WTC11 (cell line): Measurements from ENCODE around the gene BAIAP2L1. TPM values are rescaled to one million over a fixed set of nuclear protein-coding genes. Genes with fewer than 3 reads are reported as not detected.

Experiments used
- ATAC-seq: fragments of 200-7000 bp; cut with Tn5 transposase; 2 replicates; pipeline ENCODE4 v1.10.0; 2021; ENCODE audit warnings: mild to moderate bottlenecking, moderate library complexity
- CTCF ChIA-PET: fragments of 300-600 bp; sonication (Branson Sonifier 250); formaldehyde crosslinking; loops from one replicate; lab custom pipeline; 2021; ENCODE audit warnings: antibody characterized with exemption; lab: Charles Lee
- POLR2A ChIA-PET: fragments of 350-600 bp; sonication (Branson Sonifier 250); formaldehyde crosslinking; loops from one replicate; lab custom pipeline; 2021; ENCODE audit warnings: antibody characterized with exemption; lab: Charles Lee
- DNase-seq: peaks from one replicate; pipeline ENCODE4 v3.0.0; 2021; ENCODE audit warnings: low spot score
- H3K27ac Mint-ChIP-seq: 2 replicates; pipeline ENCODE4 v1.8.0; 2021; ENCODE audit warnings: mixed read lengths
- H3K27me3 Mint-ChIP-seq: 2 replicates; pipeline ENCODE4 v1.8.0; 2021; ENCODE audit warnings: low read depth, mild to moderate bottlenecking, moderate library complexity, mixed read lengths
- H3K36me3 Mint-ChIP-seq: 2 replicates; pipeline ENCODE4 v1.8.0; 2021; ENCODE audit warnings: mixed read lengths
- H3K4me1 Mint-ChIP-seq: 2 replicates; pipeline ENCODE4 v1.8.0; 2022; ENCODE audit warnings: mixed read lengths
- H3K4me3 Mint-ChIP-seq: 2 replicates; pipeline ENCODE4 v1.8.0; 2021; ENCODE audit warnings: mild to moderate bottlenecking, moderate library complexity, mixed read lengths
- H3K9me3 Mint-ChIP-seq: 2 replicates; pipeline ENCODE4 v1.8.0; 2021; ENCODE audit warnings: mixed read lengths
- CREB1 ChIP-seq: sonication (generic); formaldehyde crosslinking; IDR thresholded peaks from 2 replicates; pipeline ENCODE4 v1.8.0; 2023; ENCODE audit warnings: mild to moderate bottlenecking, missing genetic modification reagents
- ELF4 ChIP-seq: sonication (generic); formaldehyde crosslinking; IDR thresholded peaks from 2 replicates; pipeline ENCODE4 v1.8.1; 2022; ENCODE audit warnings: low read depth, mild to moderate bottlenecking, moderate library complexity, missing genetic modification reagents
- FOXP1 ChIP-seq: sonication (generic); formaldehyde crosslinking; IDR thresholded peaks from 2 replicates; pipeline ENCODE4 v1.8.0; 2022; ENCODE audit warnings: missing genetic modification reagents, mild to moderate bottlenecking, moderate library complexity, borderline replicate concordance
- JUN ChIP-seq: sonication (generic); formaldehyde crosslinking; IDR thresholded peaks from 2 replicates; pipeline ENCODE4 v1.8.0; 2023; ENCODE audit warnings: mild to moderate bottlenecking, missing genetic modification reagents
- MYBL2 ChIP-seq: sonication (generic); formaldehyde crosslinking; IDR thresholded peaks from 2 replicates; pipeline ENCODE4 v1.8.1; 2023; ENCODE audit warnings: mild to moderate bottlenecking, moderate library complexity, missing genetic modification reagents
- NR3C1 ChIP-seq: sonication (generic); formaldehyde crosslinking; conservative IDR thresholded peaks from 2 replicates; pipeline ENCODE4 v1.8.1; 2023; ENCODE audit warnings: low read depth, mild to moderate bottlenecking, missing genetic modification reagents
- SP1 ChIP-seq: sonication (generic); formaldehyde crosslinking; conservative IDR thresholded peaks from 2 replicates; pipeline ENCODE4 v1.8.1; 2022; ENCODE audit warnings: missing genetic modification reagents
- TCF7 ChIP-seq: sonication (generic); formaldehyde crosslinking; IDR thresholded peaks from 2 replicates; pipeline ENCODE4 v1.8.0; 2022; ENCODE audit warnings: mild to moderate bottlenecking, low read depth, missing genetic modification reagents, moderate library complexity
- ZNF121 ChIP-seq: sonication (generic); formaldehyde crosslinking; IDR thresholded peaks from 2 replicates; pipeline ENCODE4 v1.8.0; 2023; ENCODE audit warnings: missing genetic modification reagents
- total RNA-seq: library from RNA; stranded (reverse); gene quantifications from 3 replicates; pipeline ENCODE4 v1.2.3, GENCODE V29; 2021
- TF ChIP-seq, protein P1 (sequence below): sonication (generic); formaldehyde crosslinking; IDR thresholded peaks from 2 replicates; pipeline ENCODE4 v1.8.1; 2023; ENCODE audit warnings: mild to moderate bottlenecking, missing genetic modification reagents, moderate library complexity
- TF ChIP-seq, protein P2 (sequence below): sonication (generic); formaldehyde crosslinking; IDR thresholded peaks from 2 replicates; pipeline ENCODE4 v1.8.1; 2023; ENCODE audit warnings: mild to moderate bottlenecking, missing genetic modification reagents
- TF ChIP-seq, protein P3 (sequence below): sonication (generic); formaldehyde crosslinking; IDR thresholded peaks from 2 replicates; pipeline ENCODE4 v1.8.0; 2022; ENCODE audit warnings: mild to moderate bottlenecking, missing genetic modification reagents
- TF ChIP-seq, protein P4 (sequence below): sonication (generic); formaldehyde crosslinking; IDR thresholded peaks from 2 replicates; pipeline ENCODE4 v1.8.0; 2023; ENCODE audit warnings: mild to moderate bottlenecking, missing genetic modification reagents
- TF ChIP-seq, protein P5 (sequence below): sonication (generic); formaldehyde crosslinking; IDR thresholded peaks from 2 replicates; pipeline ENCODE4 v1.8.0; 2022; ENCODE audit warnings: mild to moderate bottlenecking, missing genetic modification reagents
- TF ChIP-seq, protein P6 (sequence below): sonication (generic); formaldehyde crosslinking; IDR thresholded peaks from 2 replicates; pipeline ENCODE4 v1.8.1; 2023; ENCODE audit warnings: mild to moderate bottlenecking, missing genetic modification reagents, borderline replicate concordance
- TF ChIP-seq, protein P7 (sequence below): fragments of 250-450 bp; sonication (Bioruptor Pico); IDR thresholded peaks from 2 replicates; pipeline ENCODE4 v1.9.0; 2021; ENCODE audit warnings: mild to moderate bottlenecking, borderline replicate concordance
- TF ChIP-seq, protein P8 (sequence below): fragments of 200-600 bp; IDR thresholded peaks from 2 replicates; pipeline ENCODE4 v1.8.0; 2022; ENCODE audit warnings: antibody characterized with exemption

The BAIAP2L1 gene
- total RNA-seq, 1 experiment from 2014 or later, result 37.5 TPM

DNA sequence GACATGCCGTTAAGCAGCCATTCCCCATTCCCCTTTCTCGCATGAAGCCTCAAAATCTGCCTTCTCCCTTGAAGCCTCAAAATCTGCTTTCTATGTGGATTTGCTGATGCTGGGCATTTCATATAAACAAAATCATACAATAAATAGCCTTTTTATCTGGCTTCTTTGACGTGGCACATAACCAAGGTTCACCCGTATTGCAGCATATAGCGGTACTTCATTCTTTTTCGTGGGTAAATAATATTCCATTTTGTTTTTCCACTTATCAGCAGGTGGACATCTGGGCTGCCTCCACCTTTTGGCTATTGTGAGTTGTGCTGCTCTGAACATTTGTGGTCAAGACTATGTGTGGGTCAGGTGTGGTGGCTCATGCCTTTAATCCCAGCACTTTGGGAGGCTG, 62.4 kb downstream of the BAIAP2L1 start:
- no peak for ATAC-seq
- Mint-ChIP-seq H3K4me3 (no peak overlapping the region), H3K27me3 (no peaks in the 10 kb centered on the region), H3K9me3 (peaks cover 8% of the 10 kb centered on the region), H3K27ac (no peak overlapping the region), H3K4me1 (no peaks in the 10 kb centered on the region), H3K36me3 (peaks cover 10% of the 10 kb centered on the region)
- CTCF ChIA-PET, result no interaction called here
- DNase-seq, result no peak
- POLR2A ChIA-PET, result no interaction called here
- TF ChIP-seq ELF4 (CRISPR knock-in tag) (no peak), SP1 (CRISPR knock-in tag) (no peak), MYBL2 (CRISPR knock-in tag) (no peak), FOXP1 (CRISPR knock-in tag) (no peak), ZNF121 (CRISPR knock-in tag) (no peak), CREB1 (CRISPR knock-in tag) (no peak), NR3C1 (CRISPR knock-in tag) (no peak), JUN (CRISPR knock-in tag) (no peak), TCF7 (CRISPR knock-in tag) (no peak)
- TF ChIP-seq, protein P1, sequence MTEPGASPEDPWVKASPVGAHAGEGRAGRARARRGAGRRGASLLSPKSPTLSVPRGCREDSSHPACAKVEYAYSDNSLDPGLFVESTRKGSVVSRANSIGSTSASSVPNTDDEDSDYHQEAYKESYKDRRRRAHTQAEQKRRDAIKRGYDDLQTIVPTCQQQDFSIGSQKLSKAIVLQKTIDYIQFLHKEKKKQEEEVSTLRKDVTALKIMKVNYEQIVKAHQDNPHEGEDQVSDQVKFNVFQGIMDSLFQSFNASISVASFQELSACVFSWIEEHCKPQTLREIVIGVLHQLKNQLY (CRISPR knock-in tag), result no peak
- TF ChIP-seq, protein P2, sequence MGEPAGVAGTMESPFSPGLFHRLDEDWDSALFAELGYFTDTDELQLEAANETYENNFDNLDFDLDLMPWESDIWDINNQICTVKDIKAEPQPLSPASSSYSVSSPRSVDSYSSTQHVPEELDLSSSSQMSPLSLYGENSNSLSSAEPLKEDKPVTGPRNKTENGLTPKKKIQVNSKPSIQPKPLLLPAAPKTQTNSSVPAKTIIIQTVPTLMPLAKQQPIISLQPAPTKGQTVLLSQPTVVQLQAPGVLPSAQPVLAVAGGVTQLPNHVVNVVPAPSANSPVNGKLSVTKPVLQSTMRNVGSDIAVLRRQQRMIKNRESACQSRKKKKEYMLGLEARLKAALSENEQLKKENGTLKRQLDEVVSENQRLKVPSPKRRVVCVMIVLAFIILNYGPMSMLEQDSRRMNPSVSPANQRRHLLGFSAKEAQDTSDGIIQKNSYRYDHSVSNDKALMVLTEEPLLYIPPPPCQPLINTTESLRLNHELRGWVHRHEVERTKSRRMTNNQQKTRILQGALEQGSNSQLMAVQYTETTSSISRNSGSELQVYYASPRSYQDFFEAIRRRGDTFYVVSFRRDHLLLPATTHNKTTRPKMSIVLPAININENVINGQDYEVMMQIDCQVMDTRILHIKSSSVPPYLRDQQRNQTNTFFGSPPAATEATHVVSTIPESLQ (CRISPR knock-in tag), result no peak
- TF ChIP-seq, protein P3, sequence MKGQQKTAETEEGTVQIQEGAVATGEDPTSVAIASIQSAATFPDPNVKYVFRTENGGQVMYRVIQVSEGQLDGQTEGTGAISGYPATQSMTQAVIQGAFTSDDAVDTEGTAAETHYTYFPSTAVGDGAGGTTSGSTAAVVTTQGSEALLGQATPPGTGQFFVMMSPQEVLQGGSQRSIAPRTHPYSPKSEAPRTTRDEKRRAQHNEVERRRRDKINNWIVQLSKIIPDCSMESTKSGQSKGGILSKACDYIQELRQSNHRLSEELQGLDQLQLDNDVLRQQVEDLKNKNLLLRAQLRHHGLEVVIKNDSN (CRISPR knock-in tag), result no peak
- TF ChIP-seq, protein P4, sequence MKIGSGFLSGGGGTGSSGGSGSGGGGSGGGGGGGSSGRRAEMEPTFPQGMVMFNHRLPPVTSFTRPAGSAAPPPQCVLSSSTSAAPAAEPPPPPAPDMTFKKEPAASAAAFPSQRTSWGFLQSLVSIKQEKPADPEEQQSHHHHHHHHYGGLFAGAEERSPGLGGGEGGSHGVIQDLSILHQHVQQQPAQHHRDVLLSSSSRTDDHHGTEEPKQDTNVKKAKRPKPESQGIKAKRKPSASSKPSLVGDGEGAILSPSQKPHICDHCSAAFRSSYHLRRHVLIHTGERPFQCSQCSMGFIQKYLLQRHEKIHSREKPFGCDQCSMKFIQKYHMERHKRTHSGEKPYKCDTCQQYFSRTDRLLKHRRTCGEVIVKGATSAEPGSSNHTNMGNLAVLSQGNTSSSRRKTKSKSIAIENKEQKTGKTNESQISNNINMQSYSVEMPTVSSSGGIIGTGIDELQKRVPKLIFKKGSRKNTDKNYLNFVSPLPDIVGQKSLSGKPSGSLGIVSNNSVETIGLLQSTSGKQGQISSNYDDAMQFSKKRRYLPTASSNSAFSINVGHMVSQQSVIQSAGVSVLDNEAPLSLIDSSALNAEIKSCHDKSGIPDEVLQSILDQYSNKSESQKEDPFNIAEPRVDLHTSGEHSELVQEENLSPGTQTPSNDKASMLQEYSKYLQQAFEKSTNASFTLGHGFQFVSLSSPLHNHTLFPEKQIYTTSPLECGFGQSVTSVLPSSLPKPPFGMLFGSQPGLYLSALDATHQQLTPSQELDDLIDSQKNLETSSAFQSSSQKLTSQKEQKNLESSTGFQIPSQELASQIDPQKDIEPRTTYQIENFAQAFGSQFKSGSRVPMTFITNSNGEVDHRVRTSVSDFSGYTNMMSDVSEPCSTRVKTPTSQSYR (CRISPR knock-in tag), result no peak
- TF ChIP-seq, protein P5, sequence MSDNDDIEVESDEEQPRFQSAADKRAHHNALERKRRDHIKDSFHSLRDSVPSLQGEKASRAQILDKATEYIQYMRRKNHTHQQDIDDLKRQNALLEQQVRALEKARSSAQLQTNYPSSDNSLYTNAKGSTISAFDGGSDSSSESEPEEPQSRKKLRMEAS (CRISPR knock-in tag), result no peak
- TF ChIP-seq, protein P6, sequence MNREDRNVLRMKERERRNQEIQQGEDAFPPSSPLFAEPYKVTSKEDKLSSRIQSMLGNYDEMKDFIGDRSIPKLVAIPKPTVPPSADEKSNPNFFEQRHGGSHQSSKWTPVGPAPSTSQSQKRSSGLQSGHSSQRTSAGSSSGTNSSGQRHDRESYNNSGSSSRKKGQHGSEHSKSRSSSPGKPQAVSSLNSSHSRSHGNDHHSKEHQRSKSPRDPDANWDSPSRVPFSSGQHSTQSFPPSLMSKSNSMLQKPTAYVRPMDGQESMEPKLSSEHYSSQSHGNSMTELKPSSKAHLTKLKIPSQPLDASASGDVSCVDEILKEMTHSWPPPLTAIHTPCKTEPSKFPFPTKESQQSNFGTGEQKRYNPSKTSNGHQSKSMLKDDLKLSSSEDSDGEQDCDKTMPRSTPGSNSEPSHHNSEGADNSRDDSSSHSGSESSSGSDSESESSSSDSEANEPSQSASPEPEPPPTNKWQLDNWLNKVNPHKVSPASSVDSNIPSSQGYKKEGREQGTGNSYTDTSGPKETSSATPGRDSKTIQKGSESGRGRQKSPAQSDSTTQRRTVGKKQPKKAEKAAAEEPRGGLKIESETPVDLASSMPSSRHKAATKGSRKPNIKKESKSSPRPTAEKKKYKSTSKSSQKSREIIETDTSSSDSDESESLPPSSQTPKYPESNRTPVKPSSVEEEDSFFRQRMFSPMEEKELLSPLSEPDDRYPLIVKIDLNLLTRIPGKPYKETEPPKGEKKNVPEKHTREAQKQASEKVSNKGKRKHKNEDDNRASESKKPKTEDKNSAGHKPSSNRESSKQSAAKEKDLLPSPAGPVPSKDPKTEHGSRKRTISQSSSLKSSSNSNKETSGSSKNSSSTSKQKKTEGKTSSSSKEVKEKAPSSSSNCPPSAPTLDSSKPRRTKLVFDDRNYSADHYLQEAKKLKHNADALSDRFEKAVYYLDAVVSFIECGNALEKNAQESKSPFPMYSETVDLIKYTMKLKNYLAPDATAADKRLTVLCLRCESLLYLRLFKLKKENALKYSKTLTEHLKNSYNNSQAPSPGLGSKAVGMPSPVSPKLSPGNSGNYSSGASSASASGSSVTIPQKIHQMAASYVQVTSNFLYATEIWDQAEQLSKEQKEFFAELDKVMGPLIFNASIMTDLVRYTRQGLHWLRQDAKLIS (CRISPR knock-in tag), result no peak
- TF ChIP-seq, protein P7, sequence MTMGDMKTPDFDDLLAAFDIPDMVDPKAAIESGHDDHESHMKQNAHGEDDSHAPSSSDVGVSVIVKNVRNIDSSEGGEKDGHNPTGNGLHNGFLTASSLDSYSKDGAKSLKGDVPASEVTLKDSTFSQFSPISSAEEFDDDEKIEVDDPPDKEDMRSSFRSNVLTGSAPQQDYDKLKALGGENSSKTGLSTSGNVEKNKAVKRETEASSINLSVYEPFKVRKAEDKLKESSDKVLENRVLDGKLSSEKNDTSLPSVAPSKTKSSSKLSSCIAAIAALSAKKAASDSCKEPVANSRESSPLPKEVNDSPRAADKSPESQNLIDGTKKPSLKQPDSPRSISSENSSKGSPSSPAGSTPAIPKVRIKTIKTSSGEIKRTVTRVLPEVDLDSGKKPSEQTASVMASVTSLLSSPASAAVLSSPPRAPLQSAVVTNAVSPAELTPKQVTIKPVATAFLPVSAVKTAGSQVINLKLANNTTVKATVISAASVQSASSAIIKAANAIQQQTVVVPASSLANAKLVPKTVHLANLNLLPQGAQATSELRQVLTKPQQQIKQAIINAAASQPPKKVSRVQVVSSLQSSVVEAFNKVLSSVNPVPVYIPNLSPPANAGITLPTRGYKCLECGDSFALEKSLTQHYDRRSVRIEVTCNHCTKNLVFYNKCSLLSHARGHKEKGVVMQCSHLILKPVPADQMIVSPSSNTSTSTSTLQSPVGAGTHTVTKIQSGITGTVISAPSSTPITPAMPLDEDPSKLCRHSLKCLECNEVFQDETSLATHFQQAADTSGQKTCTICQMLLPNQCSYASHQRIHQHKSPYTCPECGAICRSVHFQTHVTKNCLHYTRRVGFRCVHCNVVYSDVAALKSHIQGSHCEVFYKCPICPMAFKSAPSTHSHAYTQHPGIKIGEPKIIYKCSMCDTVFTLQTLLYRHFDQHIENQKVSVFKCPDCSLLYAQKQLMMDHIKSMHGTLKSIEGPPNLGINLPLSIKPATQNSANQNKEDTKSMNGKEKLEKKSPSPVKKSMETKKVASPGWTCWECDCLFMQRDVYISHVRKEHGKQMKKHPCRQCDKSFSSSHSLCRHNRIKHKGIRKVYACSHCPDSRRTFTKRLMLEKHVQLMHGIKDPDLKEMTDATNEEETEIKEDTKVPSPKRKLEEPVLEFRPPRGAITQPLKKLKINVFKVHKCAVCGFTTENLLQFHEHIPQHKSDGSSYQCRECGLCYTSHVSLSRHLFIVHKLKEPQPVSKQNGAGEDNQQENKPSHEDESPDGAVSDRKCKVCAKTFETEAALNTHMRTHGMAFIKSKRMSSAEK (CRISPR knock-in tag), result no peak
- TF ChIP-seq, protein P8, sequence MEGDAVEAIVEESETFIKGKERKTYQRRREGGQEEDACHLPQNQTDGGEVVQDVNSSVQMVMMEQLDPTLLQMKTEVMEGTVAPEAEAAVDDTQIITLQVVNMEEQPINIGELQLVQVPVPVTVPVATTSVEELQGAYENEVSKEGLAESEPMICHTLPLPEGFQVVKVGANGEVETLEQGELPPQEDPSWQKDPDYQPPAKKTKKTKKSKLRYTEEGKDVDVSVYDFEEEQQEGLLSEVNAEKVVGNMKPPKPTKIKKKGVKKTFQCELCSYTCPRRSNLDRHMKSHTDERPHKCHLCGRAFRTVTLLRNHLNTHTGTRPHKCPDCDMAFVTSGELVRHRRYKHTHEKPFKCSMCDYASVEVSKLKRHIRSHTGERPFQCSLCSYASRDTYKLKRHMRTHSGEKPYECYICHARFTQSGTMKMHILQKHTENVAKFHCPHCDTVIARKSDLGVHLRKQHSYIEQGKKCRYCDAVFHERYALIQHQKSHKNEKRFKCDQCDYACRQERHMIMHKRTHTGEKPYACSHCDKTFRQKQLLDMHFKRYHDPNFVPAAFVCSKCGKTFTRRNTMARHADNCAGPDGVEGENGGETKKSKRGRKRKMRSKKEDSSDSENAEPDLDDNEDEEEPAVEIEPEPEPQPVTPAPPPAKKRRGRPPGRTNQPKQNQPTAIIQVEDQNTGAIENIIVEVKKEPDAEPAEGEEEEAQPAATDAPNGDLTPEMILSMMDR, result no peak
